ENCODE results near the gene ORAI1.
A peak's percentile ranks its signal among the peaks of the same experiment; 100 is the strongest.
"Not testable (repeated sequence)": the region's sequence is repeated elsewhere in the genome, so short reads cannot be mapped to it uniquely, and the experiment has no call there.

The ORAI1 gene

DNA sequence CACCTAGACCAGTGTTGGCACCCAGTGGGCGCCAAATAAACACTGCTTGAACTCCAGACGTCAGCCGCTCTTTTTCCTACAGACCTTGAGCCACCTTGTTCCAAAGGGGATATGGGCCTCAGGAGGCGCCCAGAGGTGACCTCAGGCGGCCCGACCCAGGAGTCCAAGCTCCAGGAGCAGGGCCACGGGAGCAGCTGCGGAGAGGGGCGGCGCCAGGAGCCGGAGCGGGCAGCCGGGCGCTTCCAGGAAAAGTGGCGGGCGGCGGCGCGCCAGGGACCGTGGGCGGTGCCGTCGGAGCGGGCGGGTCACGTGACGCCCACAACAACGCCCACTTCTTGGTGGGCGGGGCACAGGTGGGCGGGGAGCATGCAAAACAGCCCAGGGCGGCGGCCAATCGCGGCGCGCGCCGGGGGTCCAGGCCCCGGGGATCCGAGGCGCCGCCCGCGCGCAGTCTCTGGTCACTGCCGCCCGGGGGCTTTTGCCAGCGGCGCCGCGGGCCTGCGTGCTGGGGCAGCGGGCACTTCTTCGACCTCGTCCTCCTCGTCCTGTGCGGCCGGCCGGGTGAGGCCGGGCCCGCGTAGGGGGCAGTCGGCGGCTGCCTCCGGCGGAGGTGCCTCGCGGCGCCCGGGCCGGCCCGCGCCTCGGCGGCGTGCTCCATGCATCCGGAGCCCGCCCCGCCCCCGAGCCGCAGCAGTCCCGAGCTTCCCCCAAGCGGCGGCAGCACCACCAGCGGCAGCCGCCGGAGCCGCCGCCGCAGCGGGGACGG, at the start of gene ORAI1:
TSS of gene ORAI1 (plus strand) at position 444 of the 766 bp plus-strand sequence.
- peak; percentile 89 for DNase-seq

DNA sequence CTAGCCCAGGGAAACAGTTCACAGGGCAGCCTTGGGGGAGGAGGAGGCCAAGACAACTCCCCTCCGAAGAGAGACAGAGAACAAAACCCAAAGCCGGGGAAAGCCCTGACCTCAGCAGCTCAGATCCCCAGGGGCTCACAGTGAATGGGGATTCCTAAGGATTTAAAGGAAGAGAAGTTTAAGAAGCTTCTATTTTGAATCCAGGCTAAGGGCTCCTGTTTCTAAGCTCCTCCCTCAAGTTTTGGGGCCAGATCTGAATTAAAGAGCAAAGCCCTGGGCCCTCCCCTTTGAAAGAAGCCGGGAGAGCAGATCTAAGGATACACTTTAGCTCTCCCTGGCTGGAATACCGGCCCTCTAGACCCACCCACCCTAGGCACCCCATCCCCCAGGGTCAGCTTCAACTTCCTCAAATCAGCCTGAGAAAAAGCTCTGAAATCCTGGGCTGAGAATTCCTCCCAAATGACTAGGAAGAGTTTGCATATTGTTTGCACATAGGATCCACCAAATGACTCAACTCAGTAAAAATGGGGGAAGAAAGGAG, 49.4 kb upstream of the ORAI1 start:
- no peak for DNase-seq

DNA sequence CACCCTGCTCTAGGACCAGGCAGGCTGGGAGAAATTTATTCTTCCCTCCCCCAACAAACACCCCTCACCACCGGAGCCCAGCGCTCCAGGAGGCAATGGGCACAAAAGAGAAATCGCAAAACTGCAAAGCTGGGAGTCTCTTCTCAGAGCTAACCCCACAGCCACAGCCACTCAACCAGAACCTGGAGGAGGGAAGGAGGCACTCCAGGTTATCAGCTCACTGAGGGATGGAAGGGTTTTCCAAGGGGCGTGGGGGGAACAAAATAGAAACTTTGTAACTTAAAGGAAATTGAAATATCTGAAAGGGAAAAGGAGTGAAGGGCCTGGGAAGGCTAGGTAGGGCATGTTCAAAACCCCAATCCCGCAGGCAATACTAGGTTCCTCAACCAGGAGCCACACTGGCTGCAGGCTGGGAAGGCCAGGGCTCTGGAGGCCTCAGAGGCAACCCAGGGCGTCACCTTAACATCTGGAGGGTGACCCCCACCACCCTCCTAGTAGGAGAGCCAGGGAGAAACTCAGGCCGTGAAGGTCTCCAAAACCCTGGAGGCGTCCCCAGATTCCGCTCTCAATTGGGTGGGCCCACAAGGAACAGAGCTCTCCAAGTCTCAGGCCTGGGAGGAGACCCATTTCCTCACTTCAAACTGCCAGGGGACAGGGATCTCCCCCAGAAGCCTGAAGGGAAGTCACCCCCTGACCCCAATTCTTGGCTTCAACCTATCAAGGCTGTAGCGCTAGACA, 48.7 kb upstream of the ORAI1 start:
- no peak for DNase-seq

DNA sequence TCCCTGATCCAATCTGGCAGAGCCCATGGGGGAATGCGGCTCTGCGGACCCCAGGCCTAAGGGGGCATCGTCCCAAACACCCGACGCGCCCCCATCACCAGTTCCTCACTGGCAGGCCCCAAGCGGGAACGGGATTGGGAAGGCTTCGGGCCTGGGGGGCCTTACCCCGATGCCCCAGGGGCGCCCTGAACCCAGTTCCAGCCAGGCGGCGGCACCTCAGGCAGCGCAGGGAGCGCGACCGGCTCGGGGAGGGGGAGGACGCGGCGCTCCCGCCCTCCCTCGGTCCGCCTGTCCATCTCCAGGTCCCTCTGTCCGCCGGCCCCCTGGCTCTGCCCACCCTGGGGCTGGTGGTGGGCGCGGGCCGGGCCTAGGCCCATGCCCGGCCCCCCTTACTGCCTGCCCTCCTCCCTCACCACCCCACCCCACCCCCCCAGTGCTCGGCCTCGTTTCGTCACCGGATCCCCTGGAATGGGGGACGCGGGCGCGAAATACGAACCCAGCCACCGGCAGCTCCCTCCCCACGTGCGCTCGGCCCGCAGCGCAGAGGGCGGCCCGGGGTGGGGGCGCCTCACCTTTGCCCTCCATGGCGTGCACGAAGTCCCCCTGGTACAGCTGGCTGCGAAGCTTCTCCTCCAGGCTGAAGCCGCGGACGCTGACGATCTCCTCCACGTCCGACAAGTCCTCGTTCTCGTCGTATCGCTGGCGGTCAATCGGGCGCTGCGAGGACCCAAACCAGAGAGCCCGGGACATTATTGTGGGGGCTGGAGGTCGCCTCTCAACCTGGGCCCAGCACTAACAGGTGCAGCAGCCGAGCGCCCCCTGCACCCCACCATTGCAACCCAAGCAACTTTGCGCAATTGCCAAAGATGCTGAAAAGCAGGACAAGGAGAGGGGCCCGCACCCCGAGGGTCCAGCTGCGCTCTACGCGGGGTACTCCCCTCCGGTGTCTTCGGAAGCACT, 47.8 kb upstream of the ORAI1 start:
- DNase-seq = no peak

DNA sequence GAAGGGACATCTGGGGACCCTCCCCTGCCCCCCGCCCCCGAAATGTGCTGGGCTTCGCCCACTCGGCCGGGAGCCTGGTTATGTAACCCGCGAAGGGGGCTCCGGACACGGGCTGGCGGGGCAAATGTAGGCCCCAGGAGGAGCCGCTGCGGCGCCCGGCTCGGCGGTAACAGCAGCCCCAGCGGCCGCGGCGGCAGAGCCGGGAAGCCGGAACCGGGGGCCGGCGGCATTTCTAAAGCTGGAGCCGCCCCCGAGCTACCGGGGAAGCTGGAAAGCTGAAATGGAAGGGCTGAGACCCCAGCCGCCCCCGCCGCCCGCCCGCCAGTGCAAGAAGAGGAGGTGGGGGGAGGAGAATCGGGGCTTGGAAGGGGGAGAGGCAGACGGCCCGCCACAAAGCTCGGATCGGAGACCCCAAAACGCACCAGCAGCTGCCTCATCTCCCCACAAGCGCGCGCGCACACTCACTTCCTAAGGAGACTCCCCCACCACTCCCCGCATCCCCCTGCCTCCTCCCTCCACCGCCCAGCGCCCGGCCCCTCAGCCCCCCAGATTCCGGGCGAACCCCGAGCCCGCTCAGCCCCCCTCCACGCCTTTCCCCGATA, 47.0 kb upstream of the ORAI1 start:
- no peak for DNase-seq

DNA sequence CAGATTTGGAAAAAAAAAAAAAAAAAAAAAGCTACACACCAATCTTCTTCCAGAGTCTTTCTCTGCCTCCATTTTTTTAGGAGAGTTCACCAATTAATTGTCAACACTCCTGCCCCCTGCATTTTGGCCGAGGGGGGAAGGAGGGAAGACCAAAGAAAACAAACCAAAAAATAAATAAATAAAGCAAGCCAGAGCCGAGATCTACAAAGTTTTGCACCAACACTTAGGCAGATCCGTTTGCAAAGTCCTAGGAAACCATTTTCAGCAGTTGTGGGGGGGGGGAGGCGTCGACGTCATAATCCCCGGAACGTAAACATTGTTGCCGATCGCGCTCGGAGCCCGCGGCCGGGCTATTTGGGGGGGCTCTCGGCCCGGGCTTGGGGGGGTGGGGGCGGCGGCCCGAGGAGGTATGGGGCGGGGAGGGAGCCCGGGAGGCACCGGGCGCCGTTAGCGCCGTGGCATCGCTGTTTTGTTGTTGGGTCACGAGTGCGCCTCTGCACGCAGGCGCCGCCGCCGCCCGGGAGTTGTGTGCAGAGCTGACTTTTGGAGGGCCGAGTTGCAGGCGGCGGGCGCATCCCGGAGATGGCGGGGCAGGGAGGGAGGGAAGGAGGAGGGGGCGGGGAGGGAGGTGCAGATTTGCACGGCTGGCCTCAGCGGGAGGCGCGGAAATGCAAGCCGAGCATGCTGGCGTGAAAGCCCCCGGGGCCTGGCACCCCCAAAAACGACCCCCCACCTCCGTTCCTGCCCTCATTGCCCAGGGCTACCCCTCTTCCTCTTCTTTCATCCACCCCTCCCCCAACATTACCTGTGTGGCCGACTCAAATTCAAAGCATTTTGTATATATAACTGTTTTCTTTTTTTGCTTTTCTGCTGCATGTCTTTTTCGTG, 46.1 kb upstream of the ORAI1 start:
- DNase-seq = peak; percentile 55

DNA sequence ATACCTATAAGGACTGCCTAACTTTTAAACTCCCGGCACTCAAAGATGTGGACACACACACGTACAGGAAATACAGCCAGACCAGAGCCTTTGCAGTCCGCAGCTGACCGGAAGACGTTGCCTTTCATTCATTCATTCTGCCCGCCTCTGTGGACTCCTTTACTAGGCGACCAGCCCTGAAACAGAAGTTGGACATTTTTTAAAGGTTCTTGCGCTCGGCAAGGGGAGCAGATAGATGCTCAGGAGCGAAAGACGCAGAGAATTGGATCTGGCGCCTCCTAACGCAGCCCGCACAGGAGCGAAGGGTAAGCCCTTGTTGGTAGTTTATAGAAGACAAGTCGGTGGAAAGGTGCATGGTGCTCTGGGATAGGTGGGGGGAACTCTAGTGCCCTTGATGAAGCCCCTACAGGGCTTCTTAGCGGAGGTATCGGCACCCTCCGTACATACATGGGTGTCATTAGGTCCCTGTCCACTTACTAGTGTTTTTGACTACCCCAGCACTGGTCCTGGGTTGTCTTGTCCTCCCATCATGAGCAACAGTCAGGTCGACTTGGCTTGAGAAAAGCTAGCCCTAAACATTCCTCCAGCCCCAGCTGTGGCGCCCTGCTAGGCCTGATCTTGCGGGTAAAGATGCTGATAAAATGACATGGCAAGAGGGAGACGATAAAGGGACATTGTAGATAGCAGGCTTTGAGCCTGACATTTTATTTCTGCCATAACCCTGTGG, 45.2 kb upstream of the ORAI1 start, which contains the start of gene KDM2B:
TSS of gene KDM2B (minus strand) at position 65 of the 727 bp plus-strand sequence. CDS start 112 bp downstream, outside the sequence.
- DNase-seq = no peak

DNA sequence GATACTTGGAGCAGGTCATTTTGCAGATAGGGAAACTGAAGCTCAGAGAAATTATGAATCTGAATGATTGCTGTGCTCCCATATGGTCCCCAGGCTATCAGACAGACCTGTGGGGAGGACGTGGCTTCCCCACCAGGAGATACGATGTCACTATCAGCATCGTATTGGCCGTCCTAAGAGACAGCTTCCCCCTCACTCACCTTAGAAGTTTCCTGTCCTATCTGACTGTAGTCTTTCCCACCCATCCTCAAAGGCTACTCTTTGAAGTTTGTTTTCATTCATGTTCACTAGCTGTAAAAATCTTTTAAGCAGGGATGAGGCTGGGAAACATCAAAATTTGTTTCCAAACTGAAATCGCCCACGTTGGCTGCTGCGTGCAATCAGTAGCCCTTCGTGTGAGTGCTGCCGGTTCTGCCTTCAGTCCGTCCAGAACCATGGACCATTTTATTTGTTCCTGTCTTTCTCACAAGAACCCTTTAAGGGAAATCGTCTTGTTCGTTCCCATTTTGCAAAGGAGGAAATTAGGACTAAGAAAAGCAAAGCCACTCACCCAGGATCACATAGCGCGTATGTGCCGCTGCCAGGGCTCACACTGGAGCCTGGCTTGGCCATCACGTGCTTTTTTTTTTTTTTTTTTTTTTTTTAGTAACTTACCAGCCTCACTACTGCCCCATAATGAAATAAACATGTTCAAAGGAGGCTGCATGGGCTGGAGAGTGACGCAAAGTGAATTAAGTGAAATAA, 44.5 kb upstream of the ORAI1 start:
- no peak for DNase-seq

DNA sequence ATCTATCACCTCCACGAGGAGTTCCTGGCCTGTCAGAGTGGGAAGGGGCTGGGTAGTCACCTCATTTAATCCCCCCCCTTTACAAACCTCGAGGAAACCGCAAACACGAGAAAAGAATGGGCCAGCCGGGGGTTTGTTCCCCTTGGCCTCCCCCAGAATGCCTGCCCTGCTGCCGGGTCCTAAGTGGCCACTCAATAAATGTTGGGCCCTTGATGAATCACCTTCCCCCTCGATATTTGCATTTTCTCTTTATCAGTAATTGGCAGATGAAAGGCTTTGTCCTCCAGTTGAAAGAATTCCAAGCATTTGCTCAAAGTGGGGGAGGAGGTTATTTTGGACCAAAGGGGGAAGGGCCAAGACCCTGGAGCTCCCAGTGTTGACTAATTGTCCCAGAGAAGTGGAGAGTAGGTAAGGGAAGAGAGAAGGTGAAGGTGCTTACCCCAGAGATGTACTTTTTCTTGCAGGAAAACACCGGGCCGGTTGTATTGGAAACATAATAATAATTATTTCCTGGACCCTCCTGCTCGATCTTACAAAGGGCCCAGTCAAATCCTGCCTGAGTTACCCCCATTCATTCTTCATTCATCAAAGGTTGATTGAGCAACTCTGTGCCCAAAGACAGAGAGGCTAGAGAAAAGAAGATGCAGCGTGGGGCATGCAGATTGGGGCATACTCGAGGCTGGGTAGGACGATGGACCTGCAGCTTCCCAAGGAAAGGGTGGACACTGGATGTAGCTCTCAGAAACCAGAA, 43.6 kb upstream of the ORAI1 start:
- DNase-seq = no peak

DNA sequence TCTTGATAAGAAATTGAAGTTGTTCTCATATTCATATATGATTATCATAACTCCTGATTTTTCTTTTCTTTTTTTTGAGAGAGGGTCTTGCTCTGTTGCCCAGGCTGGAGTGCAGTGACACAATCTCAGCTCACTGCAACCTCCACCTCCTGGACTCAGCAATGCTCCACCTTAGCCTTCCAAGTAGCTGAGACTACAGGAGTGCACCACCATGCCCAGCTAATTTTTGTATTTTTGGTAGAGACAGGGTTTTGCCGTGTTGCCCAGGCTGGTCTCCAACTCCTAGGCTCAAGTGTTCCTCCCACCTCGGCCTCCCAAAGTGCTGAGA, 43.0 kb upstream of the ORAI1 start:
- not testable (repeated sequence) for DNase-seq

DNA sequence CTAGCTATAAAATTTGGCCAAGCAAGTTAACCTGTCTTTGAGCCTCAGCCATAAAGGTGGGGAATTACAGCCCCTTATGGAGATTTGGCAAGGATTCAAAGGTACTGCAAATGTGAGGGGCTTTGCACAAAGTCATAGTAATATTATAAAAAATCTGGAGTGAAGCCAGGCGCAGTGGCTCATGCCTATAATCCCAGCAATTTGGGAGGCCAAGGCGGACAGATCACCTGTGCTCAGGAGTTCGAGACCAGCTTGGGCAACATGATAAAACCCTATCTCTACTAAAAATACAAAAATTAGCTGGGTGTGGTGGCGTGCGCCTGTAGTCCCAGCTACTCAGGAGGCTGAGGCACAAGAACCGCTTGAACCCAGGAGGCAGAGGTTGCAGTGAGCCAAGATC, 41.4 kb upstream of the ORAI1 start:
- DNase-seq = not testable (repeated sequence)

DNA sequence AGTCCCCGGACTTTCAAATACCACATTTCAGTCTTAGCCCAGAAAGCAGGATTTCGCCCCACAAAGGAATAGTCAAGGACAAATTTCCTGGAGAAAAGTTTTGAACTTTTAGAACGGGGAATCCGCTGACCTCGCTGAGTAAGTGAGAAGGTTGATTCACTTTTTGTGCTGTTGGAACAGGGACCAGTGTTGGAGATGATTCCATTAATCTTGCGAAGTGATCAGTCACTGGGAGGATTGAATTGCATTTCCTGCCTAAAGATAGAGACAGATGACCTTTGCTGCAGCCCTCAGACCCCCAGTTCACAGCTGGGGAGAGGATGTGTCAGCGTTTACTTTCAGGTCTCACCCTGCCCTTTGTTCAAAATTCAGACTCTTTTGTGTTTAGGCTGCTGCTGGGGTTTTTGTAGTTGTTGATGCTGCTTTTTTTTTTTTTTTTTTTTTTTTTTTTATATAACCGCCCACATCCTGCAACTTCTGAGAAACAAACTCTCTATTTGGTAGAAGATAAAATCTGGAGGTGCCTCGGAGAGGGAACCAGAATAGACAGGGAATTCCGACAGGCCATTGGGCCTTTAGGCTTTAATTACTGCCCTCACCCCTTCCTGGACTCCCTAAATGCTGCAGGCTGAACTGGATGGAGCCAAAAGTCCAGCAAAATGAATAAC, 35.7 kb upstream of the ORAI1 start:
- DNase-seq = no peak

DNA sequence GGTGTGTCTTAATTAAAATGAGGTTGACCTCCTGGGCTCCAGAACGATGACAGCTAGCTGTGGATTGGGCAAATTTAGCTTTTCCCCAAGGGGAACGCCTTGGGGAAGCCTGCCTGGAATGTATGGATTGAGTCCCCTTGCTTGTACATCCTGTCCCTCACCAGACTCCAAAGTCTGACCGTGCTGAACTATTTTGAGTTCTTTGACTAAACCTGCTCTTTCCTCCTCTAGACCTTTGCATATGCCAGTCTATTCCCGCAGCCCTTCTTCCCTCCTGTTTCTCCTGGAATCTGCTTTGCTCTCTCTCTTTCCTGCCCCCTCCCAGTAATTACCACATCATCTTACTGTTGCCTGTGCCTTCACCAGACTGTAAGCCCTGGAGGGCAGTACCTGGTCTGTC, 34.0 kb upstream of the ORAI1 start:
- DNase-seq = no peak

DNA sequence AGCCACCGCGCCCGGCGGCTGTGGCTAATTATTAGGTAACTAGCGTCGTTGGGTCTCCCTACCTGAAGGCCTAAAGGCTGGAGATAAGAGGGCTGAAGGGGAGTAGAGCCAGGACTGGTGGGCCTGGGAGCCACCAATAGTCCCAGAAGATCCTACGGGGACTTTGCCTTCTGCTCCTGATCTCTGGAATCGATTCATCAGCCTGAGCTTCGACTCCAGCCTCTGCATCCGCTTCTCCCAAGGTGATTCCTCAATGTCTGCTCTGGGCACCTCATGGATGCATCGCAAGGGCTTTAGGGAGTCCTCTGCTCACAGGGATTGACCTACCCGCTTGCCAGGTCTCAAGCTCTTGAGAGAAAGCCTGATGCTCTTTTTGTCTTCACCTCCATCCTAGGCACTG, 30.8 kb upstream of the ORAI1 start:
- no peak for DNase-seq

DNA sequence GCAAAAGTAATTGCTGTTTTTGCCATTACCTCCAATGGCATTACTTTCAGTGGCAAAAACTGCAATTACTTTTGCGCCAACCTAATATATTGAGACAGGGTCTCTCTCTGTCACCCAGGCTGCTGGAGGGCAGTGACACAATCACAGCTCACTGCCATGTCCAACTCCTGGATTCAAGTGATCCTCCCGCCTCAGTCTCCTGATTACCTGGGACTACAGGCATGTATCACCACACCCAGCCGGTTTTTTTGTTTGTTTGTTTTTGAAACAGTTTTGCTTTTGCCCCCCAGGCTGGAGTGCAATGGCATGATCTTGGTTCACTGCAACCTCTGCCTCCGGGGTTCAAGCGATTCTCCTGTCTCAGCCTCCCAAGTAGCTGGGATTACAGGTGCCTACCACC, 29.8 kb upstream of the ORAI1 start:
- no peak for DNase-seq

DNA sequence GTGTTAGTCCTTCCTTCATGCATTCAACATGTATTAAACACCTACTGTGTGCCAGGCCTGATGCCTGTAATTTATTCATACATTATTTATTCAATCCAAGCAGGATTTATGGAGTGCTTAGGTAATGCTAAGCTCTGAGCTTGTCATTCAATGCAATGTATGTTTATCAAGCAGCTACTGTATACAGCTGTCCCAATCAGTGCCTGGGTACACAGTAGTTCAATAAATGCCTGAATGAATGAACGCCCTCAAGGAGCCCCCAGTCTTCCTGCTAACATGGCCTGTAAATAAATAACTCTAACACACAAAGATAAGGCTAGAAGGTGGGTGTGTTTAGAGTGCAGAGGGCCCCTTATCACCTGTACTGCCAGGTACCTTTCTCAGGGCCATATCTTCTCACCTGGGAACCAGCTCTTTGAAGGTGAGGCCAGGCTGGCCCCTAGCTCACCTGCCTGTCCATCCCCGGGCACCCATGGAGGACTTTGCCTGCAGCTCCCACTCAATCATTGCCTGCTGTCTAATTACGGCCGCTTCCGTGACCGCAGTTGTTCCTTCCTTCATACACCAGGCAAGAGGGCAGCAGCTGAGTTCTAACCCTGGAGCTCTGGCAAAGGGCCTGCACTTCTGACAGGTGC, 25.5 kb upstream of the ORAI1 start:
- DNase-seq = no peak

DNA sequence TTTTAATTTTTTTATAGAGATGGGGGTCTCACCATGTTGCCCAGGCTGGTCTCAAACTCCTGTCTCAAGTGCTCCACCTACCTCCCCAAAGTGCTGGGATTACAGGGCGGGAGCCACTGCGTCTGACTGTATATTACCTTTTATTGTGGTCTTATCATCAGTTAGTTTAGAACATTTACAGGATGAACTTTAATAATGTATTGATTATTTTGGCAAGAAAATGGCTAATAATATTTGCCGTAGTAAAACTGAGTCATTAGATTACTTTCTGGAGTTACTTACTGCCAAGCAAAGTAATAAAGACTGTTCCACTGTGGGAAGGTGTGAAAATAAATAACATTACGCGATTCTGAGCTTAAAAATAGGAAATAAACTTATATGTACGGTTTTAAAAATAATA, 23.6 kb upstream of the ORAI1 start:
- no peak for DNase-seq

DNA sequence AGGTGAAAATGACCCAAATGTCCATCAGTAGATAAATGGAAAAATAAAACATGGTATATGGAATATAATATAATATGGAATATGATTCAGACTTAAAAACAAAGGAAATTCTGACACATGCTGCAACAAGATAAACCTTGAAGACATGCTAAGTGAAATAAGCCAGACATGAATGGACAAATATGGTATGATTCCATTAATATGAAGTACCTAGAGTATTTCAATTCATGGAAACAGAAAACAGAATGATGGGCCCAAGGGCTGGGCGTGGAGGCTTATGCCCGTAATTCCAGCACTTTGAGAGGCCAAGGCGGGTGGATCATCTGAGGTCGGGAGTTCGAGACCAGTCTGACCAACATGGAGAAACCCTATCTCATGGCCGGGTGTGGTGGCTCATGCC, 22.7 kb upstream of the ORAI1 start:
- no peak for DNase-seq

Measured in NCI-H2029 (cell line).